GM04503 (cell line): ENCODE measurements around the gene RGS6.

Source experiments
- DNase-seq: peaks from one replicate; pipeline ENCODE4 v3.0.0-alpha.2; 2012; ENCODE audit warnings: low read depth

RGS6 gene

DNA sequence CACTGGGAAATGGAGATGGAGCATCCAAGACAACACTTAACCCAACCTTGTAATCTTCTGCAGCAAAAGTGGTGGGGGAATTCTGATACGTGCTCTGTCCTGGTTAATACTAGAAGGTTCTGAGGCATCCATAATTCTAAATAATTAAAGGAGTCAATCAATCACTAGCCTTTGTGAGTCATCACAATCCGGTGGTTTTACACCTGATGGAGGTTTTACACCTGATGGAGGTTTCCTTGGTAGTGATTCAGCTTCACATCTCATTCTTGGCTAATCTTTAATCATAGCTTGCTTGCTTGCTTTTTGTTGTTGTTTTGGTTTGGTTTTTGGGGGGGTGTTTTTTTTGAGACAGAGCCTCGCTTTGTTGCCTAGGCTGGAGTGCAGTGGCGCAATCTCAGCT lies 618.3 kb downstream of the RGS6 start:
- DNase-seq: no peak

DNA sequence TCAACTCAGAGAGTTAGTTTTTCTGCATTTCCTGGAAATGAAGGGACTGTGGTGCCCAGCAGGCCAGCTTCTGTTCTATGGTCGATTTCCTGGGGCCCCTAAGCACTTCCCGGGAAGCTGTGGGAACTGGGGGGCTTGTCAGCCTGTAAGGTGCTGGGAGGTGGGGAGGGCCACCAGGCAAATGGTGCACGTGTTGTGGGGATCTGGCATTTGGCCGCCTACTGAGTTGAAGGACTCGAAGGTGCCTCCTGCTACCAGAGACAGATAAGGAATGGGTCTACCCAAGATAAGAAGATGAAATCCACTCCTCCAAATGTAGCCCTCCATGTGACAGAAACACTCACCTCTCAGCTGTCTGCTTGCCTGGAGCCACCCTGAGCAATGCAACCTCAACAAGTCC lies 620.0 kb downstream of the RGS6 start:
- no peak for DNase-seq

DNA sequence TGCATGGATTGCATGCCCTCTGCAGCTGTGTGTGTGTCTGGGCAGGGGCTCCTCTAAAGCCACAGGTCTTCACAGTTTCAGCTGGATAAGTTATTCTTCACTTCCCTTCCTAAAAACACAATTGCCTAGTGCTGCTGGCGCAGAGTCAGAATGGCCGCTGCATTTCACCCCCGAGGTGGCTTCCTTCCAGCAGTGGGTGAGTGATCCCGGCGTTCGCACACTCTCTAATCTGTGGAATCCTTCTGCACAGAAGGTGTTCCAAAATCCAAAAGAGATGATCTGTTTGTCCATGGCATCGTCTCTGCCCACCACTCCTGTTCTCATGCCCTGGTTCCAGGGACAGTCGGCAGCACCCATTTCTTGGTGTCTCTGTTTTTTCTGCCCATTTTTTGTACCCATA lies 620.9 kb downstream of the RGS6 start:
- DNase-seq: no peak

DNA sequence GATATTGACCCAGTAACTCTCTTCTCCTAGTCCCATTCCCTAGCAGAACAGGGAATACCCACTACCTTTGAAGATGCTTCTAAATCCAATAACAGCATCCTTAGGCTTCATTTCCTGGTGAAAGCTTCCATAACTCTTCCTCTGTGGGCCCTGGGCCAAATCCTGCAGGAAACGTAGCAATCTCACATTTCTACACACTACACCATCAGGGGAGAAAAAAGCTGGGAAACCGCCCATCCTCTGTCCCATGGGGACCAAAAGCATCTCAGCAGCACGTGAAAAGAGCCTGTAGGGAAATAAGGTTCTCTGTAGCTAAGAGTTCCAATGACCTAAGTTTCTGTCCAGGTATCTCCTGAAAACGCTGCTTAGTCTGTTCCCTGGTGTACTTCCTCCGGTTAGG lies 621.4 kb downstream of the RGS6 start:
- DNase-seq: no peak

DNA sequence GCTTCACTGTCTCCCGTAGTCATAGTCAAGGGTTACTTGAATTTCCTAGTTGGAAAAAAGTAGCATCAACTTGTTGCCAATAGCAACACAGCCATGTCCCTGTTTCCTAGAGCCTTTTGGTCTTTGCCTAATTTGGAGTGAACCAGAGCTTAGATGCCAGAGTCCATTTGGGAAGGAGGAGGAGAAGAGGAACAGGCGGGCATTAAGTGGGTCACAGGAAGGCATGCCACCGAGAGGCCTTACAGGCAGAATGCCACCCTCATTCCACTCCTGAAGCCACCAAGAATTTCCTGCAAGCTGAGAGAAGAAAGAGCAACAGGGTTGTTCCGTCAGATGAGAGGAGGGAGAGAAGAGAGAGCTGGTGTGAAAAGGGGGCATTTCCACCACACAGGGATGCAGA lies 622.2 kb downstream of the RGS6 start:
- DNase-seq: no peak

DNA sequence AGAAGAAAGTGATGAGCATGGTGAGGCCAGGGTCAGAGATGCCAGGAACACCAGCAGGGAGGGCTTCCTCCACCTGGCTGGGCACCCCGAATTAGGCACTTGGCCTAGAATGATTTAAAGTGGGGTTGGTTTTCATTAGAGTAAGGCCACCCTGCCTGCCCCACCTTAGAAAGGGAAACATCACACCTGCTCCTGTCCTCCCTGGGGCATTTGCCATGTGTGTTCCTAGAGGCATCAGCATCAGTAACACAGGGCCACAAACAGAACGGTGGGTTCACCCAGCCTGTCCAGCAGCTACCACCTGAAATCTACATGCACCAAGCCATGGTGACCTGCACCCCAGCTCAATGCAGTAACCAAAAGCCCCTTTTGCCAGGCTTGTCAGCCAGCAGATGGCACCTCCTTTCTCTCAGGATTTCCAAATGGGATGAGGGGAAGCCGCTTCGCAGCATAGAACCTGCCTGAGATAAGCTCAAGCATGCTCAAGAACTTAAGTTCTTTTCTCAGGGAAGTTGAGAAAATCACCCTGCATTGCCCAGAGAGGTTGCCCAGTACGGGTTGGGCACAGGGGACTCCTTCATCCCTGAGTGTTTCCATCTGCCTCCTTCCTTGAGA lies 622.9 kb downstream of the RGS6 start:
- DNase-seq: no peak

DNA sequence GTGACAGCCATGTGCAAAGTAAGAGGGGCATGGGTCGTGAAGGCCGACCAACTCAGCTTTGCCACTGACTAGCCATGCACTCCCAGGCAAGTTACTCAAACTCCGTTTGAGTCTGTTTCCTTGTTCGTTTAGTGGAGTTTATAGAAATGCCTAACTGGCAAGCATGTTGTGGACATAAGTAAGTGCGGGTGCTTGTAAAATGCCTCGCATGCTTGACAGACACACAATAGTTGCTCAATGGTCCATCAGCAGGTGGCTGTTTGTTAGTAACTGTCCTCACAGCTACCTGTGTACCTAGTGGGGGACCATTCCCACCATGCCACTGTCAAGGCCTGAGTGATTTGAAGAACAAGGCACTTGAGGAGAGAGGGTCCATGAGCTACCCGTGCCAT lies 623.4 kb downstream of the RGS6 start:
- DNase-seq: no peak

DNA sequence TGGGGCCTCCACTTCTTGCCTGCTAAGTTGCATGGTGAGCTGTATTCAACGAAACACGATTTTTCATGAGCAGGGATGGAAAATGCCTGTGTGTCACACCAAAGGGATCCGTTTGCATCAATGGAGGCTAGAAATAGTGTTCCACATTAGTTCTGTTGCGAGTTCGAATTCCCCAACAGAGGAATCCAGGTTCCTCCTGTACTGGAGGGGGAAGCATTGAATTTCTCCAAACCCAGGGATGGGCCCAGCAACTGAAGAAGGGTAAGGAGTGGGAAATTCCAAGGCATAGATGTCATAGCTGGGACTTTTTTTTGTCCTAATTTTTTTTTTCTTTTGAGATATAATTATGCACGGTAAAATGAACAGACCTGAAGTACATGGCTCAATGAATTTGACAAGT lies 625.4 kb downstream of the RGS6 start:
- no peak for DNase-seq

DNA sequence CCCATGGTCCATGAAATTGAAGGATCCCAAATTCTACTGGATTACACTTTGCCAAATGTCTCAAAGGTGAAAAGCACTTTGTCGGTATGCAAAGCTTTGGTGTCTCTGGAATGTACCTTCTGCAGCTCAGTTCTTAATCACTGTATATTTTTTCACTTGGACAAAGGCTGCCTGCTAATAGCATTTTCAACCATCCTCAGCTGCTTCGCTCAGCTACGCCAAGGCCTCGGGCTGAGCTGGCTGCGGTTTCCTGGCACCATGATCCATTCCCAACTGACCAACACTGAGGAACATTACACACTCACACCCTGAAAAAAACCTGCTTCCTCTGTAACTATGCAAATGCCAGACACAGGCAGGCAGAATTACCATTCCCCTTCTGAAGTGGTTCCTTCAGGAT lies 626.5 kb downstream of the RGS6 start:
- DNase-seq: peak; percentile 27

DNA sequence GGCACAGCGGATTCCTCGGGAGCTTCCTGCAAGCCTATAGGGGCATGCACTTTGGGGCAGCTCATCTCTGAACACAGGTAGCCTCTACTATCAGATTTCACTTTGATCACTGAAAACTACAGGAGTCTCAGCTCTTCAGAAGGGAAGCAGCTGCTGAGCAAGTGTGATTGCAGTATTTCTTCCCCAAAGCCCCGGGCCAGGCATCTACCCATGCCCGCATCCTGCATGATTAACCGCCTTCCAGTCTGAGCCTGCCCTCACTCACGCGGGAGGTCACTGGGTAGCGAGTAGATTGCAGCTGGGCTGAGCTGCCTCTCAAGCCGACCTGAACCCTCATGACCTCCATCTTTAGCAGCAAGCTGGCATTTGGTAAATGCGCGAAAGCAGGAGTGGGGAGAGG lies 627.0 kb downstream of the RGS6 start:
- no peak for DNase-seq

DNA sequence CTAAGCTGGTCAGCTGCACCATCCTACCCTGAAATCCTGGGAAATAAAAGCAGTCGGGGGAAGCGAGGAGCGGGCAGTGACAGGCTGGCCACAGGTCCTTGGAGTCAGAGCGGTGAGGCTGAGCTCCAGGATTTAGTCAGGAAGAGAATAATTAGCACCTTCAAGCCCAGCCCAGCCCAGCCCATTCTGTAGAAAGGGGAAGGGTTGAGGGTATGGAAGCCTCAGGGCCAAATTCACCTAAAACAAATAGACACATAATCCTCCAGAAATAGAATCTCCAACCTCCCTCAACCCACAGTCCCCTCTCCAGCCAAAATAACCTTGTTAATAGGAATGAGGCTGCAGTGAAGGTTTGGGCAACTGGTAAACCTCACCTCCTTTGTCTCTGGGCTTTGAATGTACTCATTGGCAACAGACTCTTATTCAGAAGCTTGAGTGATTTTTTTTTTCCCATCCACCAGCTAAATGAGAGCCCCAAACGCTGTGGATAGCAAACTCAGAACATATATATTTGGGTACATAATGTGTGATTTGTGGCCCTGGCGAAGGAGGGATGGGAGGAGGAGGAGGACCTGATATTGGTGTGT lies 627.5 kb downstream of the RGS6 start:
- no peak for DNase-seq

DNA sequence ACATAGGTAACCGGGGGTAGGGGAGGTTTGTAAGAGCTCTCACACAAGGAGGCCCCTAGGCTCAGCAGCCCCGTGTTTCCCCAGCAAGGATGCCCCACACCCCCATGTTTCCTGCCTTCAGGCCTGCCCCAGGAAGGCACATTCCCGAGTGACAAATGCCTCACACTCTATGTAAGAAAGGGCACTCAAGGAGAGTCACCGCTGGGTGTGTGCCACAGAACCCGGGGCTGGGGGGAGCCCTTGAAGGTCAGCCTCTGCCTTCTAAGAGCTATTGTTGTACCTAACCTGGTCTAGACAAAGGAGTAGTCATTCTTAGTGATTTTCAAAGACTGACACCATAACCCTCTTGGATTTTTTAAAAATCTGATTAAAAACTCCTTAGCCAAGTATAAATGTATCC lies 628.1 kb downstream of the RGS6 start:
- no peak for DNase-seq

DNA sequence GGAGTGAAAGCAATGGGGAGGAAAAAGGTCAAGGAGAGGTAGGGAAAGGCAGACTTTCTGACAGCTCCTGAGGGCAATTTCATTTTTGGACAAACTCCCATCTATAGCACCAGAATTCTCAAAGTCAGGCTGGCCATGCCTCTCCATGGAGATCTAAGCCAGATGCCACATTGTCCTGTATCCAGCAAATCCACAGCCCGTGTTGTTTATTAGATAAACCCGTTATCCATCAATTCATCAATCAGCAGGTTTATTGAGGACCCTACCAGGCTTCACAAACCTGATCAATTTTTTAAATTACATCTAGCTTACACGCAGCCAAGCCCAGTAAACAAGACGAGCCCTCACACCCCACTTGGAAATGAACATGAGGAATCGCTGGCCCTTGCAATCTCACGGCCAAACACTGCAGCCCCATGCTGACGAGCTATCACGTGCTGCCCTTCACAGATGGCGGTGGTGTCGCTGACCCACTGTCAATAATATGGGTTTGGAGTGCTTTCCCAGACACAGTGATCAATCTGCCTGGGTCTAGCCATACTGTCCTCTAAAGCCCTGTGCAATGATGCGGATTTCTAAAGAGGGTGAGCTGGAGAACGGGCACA lies 628.8 kb downstream of the RGS6 start:
- no peak for DNase-seq

DNA sequence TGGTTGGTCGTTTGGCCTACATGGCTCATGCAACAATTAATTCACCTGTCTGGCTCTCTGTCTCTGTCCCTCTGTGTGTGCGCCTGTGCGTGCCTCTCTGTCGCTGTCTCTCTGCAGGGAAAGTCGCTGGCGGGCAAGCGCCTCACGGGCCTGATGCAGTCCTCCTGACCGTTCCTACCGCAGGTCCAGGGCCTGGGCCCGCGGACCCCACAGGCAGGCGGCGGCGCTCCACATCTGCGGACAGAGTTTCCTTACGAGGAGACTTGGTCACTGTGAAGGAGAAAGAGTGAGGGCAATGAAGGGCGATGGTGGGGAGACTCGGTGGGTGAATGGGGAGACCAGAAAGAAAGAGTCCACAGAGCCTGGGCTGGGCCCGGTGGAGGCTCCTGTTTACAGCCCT lies 630.1 kb downstream of the RGS6 start:
- DNase-seq: no peak

DNA sequence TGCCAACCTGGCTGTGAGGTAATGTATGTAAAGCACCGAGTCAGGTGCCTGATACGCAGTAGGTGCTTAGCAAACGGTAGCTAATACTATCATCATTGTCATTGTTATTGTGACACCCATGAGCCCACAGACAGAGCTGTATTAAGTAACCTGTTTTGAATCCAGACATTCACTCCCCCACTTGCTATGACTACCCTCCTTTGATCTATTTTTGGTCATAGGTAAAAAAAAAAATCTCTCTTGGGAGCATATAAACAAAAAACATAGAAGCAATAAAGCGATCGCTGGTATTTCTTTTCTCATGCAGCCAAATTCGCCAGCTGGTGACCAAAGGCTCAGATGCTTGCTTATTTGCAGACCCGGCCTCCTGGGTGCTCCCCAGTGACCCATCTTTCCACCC lies 631.4 kb downstream of the RGS6 start:
- DNase-seq: no peak

DNA sequence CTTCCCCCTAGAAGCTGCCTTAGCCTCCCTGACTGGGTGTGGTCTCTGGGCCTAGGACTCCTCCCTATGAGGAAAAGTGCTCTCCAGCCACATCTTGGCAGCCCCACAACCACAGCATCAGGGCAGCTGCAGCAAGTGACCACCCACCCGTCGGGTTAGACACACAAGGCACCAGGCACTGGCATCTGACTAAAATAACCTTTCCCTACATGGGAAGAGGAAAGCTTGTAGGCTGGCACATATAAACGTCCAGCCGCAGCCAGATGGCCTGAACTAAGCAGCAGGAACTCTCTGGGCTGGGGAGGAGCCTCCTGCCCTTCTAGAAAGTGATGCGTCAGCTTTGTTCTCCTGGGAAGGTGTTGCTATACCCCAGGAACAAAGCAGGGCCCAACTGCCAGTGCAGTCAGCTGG lies 632.9 kb downstream of the RGS6 start:
- no peak for DNase-seq

DNA sequence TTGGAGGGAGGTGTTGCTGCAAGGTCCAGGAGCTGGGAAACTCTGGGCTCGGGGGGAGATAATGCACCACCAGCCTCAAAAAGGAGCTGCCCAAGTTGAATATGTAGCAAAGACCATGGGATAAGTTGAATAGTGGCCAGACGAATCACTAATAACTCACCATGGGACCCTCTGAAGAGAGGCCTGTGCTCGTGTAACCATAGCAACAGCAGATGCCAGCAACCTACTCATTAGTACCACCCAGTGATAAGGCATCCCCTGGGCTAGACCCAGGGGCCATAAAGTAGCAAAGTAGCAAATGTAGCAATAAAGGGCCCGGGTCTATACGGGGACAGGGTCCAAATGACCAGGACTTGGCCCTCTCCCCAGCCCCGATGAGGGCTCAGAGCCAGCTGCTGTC lies 633.7 kb downstream of the RGS6 start:
- DNase-seq: no peak

DNA sequence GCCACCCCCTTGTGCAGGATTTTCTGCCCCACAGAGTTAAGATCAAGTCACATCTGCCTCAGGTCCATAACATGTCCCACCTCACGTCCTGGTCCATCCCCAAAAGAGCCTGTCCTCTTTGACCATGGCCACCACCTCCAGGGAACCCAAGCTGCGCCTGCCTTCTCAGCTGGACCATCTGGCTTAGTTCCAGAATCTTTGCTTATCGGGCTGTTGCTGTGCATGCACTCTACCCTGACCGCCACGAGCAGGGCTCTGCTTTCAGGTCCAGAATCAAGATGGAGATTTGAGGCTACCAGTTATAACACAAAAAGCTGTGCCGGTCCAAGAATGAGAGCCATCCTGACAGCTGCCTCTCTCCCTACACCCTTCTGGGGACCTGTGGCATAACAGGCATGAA lies 635.0 kb downstream of the RGS6 start:
- no peak for DNase-seq

DNA sequence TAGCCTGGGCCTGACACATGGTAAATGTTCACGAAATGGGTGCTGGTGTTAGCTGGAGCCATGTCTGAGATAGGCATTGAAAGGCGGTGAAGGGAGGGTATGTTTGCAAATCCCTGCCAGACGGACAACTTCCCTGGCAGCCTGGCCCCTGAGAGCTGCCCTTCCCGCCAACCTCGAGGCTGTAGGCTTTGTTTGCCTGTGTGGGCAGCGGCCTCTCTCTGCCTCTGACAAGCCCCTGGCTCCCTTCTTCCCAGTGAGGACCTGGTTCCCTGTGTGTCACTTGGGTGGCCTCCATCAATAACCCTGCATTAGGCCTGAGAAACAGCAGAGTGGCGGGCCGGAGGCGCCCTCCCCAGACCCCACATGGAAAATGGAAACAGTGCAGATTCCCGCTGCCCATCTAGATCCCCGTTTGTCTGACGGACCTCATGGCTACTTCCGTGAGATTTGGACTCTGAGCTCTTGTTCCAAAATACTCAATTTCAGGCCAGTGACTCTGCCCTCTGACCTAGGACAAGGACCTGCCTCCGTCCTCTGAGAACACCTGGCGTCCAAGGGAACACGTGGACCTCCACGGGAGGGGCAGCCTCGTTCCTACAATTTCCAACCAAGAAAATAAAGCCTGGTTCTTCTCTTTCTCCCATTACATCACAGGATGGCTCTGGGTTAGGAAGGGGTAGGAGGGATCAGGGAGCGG lies 636.2 kb downstream of the RGS6 start:
- no peak for DNase-seq

DNA sequence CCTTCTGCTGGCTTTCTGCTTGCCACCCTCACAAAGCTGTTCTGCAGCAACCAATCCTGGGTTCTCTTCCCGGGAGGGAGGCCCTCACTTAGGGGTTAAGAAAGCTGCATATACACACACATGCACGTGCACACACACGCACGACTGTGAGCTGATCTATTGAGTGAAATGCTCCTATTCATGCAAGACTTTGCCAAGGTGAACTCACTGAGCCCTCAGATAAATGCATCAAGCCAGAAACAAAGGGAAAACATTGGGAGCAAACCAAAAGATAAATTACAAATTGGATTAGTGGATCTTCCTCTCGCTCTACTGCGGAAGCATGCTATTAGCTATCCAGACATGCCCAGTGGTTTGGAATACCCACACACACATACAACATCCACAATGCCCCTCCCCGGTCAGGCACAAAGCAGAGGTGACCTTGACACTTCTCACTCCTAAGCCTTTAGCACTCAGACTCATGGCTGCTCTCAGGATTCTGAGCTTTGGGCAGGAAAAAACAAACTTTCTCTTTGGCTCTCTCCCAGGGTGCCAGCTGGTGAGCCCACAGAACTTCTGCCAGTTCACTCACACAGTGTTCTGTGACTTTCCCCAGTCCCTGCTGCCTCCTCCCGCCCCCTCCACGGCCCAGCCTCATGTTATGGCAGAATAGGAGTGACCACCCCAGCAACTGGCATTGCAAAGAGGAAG lies 641.6 kb downstream of the RGS6 start:
- no peak for DNase-seq

DNA sequence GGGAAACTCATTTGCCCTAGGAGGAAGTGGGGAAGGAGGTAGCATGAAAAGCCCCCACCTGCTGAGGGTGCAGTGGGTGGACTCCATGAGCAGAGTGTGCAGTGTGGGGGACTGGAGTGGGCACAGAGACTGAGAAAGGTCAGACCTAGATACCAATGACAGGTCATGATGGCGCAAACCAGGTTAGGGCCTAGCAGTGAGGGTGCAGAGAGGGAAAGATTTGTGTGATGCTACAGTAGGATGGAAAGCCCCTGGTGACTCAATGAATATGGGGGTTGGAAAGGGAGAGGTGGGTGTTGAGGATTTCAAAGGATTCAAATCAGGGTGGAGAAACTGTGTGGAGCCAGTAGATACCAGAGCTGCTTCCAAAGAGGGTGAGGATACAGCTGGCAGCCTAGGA lies 642.5 kb downstream of the RGS6 start:
- no peak for DNase-seq

DNA sequence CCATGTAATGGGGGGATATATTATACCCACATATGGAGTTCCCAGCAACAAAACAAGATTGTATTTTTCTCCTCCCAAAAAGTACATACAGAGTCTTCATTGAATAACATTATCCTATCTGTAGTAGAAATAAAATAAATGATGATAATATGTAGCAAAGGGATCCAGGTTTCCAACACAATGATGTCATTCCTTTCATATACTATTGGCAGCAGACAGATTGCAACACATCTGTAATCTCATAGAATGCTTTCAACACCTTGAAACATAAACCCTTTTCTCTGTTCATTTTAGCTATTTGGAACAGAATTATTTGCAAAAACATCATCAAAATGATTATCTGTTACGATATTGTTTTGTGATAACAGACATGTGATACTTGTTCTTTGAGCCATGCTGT lies 644.0 kb downstream of the RGS6 start:
- no peak for DNase-seq

DNA sequence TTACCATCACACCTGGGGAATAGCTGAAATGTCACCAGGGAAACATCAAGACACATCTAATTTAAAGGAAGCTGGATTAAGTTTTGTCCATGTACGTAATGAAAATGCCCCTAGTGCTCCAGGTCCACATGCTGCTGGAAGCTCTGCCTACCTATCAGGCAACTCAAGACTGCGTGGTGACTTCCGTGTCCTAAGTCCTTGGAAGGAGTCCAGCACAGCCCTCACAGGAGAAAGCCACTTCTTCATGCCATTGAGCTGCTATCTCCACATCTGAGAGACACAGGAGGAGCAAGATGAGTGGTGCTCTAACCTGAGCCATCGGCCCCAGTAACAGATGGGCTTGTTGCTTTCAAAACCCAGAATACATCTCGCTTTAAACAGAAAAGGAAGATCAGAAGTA lies 645.3 kb downstream of the RGS6 start:
- DNase-seq: no peak
